HUES6 (cell line): Measurements from ENCODE around the gene AGA.

Experiments
- H3K27ac ChIP-seq: 2 replicates; pipeline ENCODE4 v1.7.0; 2013; ENCODE audit warnings: low read depth, mild to moderate bottlenecking, low read length, inconsistent platforms
- H3K27me3 ChIP-seq: 2 replicates; pipeline ENCODE4 v1.6.1; 2013; ENCODE audit warnings: low read length; ENCODE audit not compliant: control insufficient read depth, insufficient read depth
- H3K36me3 ChIP-seq: 2 replicates; pipeline ENCODE4 v1.6.1; 2013; ENCODE audit warnings: low read length; ENCODE audit not compliant: control insufficient read depth, insufficient read depth
- H3K4me1 ChIP-seq: 2 replicates; pipeline ENCODE4 v1.6.1; 2013; ENCODE audit warnings: low read length; ENCODE audit not compliant: control insufficient read depth, insufficient read depth
- H3K4me3 ChIP-seq: 2 replicates; pipeline ENCODE4 v1.5.1; 2013; ENCODE audit warnings: low read depth, low read length
- H3K9ac ChIP-seq: one replicate; pipeline ENCODE4 v1.6.1; 2013; ENCODE audit warnings: mild to moderate bottlenecking, low read length
- H3K9me3 ChIP-seq: 2 replicates; pipeline ENCODE4 v1.6.1; 2013; ENCODE audit warnings: low read depth, low read length; ENCODE audit not compliant: control insufficient read depth, insufficient read depth

AGA gene

DNA sequence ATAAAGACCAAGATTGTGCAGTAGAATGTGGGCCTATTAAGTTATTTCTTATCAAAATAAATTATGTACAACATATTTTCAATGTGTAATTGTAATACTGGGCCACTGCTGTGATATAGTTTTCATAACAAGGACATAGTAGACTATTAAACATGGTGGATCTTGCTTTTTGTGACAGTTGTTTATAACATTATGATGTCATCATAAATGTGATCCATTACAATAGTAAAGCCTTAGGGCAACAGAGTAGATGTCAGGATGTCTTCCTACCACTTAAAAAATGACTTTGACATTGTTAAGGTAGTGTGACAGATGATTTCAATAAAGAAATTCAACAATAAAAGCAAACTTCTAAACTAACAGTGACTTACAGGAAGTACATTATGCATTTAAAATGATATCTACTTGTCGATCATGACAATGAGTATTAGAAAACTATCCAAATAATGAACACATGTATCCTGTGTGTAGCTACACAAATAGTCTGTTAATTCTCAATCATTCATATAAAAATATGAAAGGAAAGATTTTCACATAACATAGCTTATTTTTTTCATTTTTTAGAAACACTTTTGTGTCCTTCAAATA lies 5.3 kb upstream of the AGA start:
- no peak overlapping the region for H3K9ac ChIP-seq

DNA sequence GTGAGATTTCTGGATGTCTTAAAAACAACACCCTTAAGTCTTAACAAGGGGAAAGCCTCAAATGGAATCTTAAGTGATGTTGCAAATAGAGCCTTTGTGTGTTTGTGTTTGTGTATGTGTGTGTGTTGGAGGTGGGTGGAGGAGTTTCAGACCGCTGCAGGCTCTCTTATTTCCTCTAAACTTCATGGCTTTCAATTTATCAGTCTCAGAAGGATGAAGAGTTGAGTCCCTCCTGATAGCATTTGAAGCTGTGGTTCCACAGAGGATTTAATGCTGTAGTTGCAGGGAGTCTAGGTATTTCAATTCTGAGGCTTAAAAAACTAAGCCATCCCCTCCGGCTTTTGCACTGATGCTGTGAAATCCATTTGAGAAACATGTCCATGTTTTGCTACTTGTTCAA lies 4.3 kb upstream of the AGA start:
- Histone ChIP-seq H3K27me3 (no peaks in the 10 kb centered on the region), H3K27ac (no peak overlapping the region), H3K36me3 (no peaks in the 10 kb centered on the region), H3K9ac (peak overlapping the region; percentile 17), H3K4me1 (peaks cover 5% of the 10 kb centered on the region), H3K9me3 (no peaks in the 10 kb centered on the region), H3K4me3 (peak overlapping the region; percentile 72)

More for the DNA sequence above, 5.3 kb upstream of the AGA start:
- Histone ChIP-seq H3K36me3 (0 out of 2 replicates have a peak, but pooled peaks cover 4% of the 10 kb centered on the region), H3K9me3 (no peaks in the 10 kb centered on the region), H3K4me1 (peaks cover 3% of the 10 kb centered on the region), H3K4me3 (0 out of 2 replicates have a peak overlapping the region, but pooled peaks have one; percentile 72), H3K27ac (no peak overlapping the region), H3K27me3 (no peaks in the 10 kb centered on the region)

DNA sequence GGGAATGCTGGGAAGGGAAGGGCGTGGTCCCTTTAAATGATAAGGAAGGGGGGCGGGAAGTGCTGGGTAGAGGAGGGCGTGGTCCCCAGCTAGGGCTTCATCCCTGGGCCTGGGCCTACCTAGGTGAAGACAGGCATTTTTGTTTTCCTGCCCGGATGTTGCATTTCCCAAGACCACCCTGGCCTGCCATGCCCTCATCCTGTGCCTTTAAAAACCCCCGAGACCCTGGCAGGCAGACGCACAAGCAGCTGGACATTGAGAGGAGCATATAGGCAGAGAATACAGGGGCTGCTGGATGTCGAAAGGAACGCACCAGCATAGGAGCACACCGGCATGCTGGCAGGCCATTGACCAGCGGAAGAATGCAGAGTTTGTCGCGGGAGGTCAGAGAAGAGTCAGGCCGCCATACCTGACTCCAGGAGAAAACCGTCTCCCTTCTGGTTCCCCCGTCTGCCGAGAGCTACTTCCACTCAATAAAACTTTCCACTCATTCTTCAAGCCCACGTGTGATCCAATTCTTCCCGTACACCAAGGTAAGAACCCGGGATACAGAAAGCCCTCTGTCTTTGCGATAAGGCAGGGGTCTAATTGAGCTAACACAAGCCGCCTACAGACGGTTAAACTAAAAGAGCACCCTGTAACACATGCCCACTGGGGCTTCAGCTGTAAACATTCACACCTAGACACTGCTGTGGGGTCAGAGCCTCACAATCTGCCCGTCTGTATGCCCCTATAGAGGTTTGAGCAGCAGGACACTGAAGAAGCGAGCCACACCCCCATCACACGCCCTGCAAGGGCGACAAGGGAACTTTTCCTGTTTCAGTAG lies 2.9 kb upstream of the AGA start:
- no peaks in the 10 kb centered on the region for H3K9me3 ChIP-seq
- H3K27me3 ChIP-seq = no peaks in the 10 kb centered on the region
- peaks cover 17% of the 10 kb centered on the region for H3K4me1 ChIP-seq
- H3K9ac ChIP-seq = peak overlapping the region; percentile 69
- no peaks in the 10 kb centered on the region for H3K36me3 ChIP-seq
- H3K4me3 ChIP-seq = peak overlapping the region; percentile 72
- H3K27ac ChIP-seq = peak overlapping the region; percentile 32; the same call in 1 of the 2 replicates

DNA sequence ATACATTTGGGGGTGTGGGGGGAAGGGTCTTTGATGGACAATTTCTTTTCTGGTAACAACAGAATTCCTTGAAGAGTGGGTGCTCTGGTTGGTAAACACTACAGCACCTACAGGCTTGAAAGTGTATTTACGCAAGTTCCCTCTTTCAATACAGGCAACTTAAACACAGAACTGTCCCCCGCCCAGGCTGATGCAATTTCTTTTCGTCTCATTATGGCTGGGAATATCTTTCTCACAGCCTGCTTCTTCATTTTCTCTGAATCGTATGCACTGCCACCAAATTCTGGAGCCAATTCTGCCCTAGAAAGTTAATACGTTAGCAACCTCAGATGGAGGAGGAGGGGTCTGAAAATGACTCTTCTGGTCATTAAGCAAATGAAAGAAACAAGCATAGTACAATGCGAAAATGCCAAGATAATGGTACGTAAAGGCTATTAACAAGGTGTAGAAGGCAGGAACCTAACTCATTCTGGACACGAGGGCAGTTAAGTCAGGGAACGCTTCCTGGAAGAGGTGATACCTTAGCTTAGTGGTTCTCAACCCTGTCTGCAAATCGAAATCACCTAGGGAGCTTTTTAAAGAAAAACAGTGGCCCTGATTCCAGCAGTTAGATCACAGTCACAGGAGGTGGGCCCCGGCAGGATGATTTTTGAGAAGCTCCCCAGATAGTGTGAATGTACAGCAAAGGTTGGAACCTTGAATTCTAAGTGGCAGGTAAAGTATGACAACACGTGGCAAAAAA lies 1.0 kb downstream of the AGA start:
- Histone ChIP-seq H3K36me3 (no peaks in the 10 kb centered on the region), H3K9me3 (no peaks in the 10 kb centered on the region), H3K4me3 (peak overlapping the region; percentile 84), H3K27me3 (no peaks in the 10 kb centered on the region), H3K4me1 (peaks cover 13% of the 10 kb centered on the region), H3K27ac (peak overlapping the region; percentile 44), H3K9ac (peak overlapping the region; percentile 98)

DNA sequence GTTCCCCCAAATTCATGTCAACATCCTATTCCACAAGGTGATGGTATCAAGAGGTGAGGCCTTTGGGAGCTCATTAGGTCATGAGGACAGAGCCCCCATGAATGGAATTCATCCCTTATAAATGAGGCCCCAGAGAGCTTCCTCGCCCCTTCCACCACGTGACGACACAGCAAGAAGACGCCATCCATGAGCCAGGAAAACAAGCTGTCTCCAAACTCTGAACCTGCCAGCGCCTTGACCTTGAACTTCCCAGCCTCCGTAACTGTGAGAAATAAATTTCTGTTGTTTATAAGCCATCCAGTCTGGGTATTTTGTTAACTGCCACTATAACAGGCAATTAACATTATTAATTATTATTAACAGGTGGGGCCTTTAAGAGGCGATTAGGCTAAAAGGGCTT lies 5.8 kb downstream of the AGA start:
- no peaks in the 10 kb centered on the region for H3K27me3 ChIP-seq
- no peak overlapping the region for H3K9ac ChIP-seq
- H3K27ac ChIP-seq = no peak overlapping the region
- H3K4me1 ChIP-seq = peaks cover 10% of the 10 kb centered on the region
- H3K4me3 ChIP-seq = no peak overlapping the region
- peaks cover 4% of the 10 kb centered on the region; the same call in 1 of the 2 replicates for H3K36me3 ChIP-seq
- no peaks in the 10 kb centered on the region for H3K9me3 ChIP-seq

DNA sequence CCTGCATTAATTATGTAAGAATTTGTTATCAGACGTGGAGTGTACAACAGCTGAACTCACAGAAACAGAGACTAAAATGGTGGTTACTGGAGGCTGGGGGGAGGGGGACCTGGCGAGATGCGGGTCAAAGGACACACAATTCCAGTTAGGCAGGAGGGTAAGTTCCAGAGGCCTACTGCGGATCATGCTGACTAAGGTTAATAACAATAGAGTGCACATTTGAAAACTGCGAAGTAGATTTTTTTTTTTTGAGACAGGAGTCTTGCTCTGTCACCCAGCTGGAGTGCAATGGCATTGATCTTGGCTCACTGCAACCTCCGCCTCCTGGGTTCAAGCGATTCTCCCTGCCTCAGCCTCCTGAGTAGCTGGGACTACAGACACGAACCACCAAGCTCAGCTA lies 7.6 kb downstream of the AGA start:
- Histone ChIP-seq H3K9ac (no peak overlapping the region), H3K36me3 (peaks cover 4% of the 10 kb centered on the region; the same call in 1 of the 2 replicates), H3K4me1 (no peaks in the 10 kb centered on the region)

DNA sequence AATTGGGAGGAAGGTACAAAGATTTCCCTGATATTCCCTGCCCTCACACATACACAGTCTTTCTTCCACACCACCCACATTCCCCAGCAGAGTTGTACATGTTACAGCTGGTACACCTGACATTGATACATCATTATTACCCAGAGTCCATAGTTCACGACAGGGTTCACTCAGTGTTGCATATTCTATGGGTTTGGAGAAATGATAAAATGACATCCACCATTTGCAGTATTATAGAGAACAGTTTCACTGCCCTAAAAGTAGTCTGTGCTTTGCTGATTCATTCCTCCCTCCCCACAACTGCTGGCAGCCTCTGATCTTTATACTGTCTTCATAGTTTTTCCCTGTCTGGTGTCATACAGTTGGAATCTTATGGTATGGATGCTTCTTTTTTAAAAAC lies 15.0 kb downstream of the AGA start:
- Histone ChIP-seq H3K36me3 (no peaks in the 10 kb centered on the region), H3K4me3 (no peak overlapping the region), H3K9ac (no peak overlapping the region), H3K27me3 (no peaks in the 10 kb centered on the region), H3K27ac (no peak overlapping the region), H3K9me3 (no peaks in the 10 kb centered on the region), H3K4me1 (peaks cover 5% of the 10 kb centered on the region; the same call in 1 of the 2 replicates)

More for the DNA sequence above, 7.6 kb downstream of the AGA start:
- no peak overlapping the region for H3K27ac ChIP-seq
- H3K9me3 ChIP-seq = no peaks in the 10 kb centered on the region
- H3K4me3 ChIP-seq = no peak overlapping the region
- no peaks in the 10 kb centered on the region for H3K27me3 ChIP-seq

DNA sequence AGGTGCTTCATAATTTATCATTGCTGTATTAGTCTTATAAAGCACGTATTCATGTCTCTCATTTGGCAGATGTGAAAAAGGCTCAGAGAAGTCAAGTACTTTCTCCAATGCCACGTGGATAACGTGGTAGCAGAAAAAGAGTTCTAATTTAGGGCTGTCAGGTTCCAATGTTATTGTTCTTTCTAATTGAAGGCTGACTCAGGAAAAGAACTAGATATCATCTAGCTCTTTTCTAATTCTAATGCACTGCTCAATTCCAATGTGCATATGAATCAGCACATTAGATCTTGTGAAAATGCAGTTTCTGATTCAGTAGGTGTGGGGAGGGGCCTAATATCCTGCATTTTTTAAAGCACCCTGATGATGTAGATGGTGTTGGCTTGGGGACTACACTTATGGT lies 22.8 kb downstream of the AGA start:
- Histone ChIP-seq H3K27me3 (no peaks in the 10 kb centered on the region), H3K9ac (no peak overlapping the region), H3K36me3 (no peaks in the 10 kb centered on the region), H3K9me3 (peaks cover 14% of the 10 kb centered on the region), H3K4me1 (no peaks in the 10 kb centered on the region), H3K27ac (no peak overlapping the region), H3K4me3 (no peak overlapping the region)

DNA sequence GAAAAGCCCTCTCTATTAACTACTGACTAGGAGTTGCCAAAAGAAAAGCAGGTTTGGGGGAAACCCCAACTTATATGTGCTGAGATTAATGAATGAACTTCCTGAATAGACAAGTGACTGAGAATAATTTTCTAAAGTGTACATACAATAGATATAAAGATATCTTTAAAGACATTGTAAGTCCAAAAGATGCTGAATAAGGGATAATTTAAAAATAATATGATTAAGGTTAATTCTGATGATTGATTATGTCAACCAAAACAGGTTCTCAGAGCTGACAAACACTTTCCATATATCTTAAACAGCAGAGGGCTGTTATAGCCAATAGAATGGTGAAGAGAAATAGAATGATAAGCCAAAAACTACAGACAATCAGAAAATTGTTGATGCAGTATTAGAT lies 28.6 kb downstream of the AGA start:
- Histone ChIP-seq H3K9ac (no peak overlapping the region), H3K9me3 (peaks cover 8% of the 10 kb centered on the region), H3K27me3 (no peaks in the 10 kb centered on the region), H3K4me3 (no peak overlapping the region), H3K27ac (no peak overlapping the region), H3K36me3 (no peaks in the 10 kb centered on the region), H3K4me1 (no peaks in the 10 kb centered on the region)

DNA sequence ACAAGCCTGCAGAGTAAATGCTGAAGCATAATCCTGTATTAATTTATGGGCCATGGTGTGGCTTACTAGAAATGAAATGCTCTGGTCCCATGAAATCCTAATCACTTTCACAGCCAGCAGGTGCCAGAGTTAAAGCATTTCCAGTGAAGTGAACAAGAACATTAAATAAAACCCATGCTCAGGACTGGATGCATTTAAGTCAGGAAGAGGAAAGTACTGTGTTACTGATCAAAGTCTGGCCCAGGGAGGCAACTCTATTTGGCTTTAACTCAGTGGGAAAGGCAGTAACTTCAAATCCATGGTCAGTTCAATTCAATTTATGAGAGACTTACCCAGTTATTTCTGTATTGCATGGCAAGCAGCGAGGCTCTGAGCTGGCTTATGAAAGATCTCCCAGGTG lies 29.2 kb downstream of the AGA start:
- no peak overlapping the region for H3K4me3 ChIP-seq
- no peak overlapping the region for H3K27ac ChIP-seq
- peaks cover 8% of the 10 kb centered on the region for H3K9me3 ChIP-seq
- no peaks in the 10 kb centered on the region for H3K36me3 ChIP-seq
- no peaks in the 10 kb centered on the region for H3K27me3 ChIP-seq
- no peak overlapping the region for H3K9ac ChIP-seq
- H3K4me1 ChIP-seq = no peaks in the 10 kb centered on the region

DNA sequence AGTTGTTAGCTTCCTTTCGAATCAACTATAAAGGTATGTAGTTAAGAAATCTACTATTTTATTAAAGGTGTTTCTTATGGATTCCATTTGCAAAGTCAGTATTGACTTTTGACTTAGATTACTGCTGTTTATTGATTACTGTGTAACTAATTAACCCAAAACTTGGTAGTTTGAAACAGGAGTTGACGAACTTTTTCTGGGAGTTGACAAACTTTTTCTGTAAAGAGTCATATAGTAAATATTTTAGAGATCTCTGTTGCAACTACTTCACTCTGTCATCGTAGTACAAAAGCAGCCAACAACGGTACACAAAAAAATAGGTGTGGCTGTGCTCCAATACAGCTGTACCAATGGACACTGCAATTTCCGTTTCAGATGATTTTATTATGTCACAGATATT lies 30.2 kb downstream of the AGA start:
- Histone ChIP-seq H3K9ac (no peak overlapping the region), H3K4me3 (no peak overlapping the region)

More for the DNA sequence above, 30.2 kb downstream of the AGA start:
- no peaks in the 10 kb centered on the region for H3K36me3 ChIP-seq
- no peaks in the 10 kb centered on the region for H3K4me1 ChIP-seq
- peaks cover 8% of the 10 kb centered on the region for H3K9me3 ChIP-seq
- no peaks in the 10 kb centered on the region for H3K27me3 ChIP-seq
- H3K27ac ChIP-seq = no peak overlapping the region
